HCT116 (cell line): ENCODE results near the gene SDF2. TPM values are rescaled to one million over a fixed set of nuclear protein-coding genes. Genes with fewer than 3 reads are reported as not detected.

Source experiments
- ATAC-seq: fragments of 200-7000 bp; cut with Tn5 transposase; 2 replicates; pipeline ENCODE4 v1.9.1; 2020; ENCODE audit warnings: mild to moderate bottlenecking, moderate library complexity
- BruUV-seq: library from RNA; stranded (reverse); fragments of 400-500 nt; replicated peaks from 2 replicates; lab custom pipeline; 2021; lab: Mats Ljungman, UMichigan
- CTCF ChIA-PET: fragments of 300-600 bp; sonication (Branson Sonifier 250); formaldehyde crosslinking; loops from one replicate; lab custom pipeline; 2021; ENCODE audit warnings: antibody characterized with exemption; lab: Charles Lee
- POLR2A ChIA-PET: fragments of 300-600, 350-600 bp; sonication (Branson Sonifier 250); formaldehyde crosslinking; loops from one replicate; lab custom pipeline; 2021; ENCODE audit warnings: antibody characterized with exemption; lab: Charles Lee
- RAD21 ChIA-PET, 2 experiments: fragments of 300-600 bp; sonication (Branson Sonifier 250); formaldehyde crosslinking; loops; one replicate each; lab custom pipeline; 2023; ENCODE audit warnings: low total read pairs in 2 of 2; ENCODE audit not compliant: uncharacterized antibody in 2 of 2, unreplicated experiment in 2 of 2, low non-redundant PET in 1 of 2; lab: Charles Lee
- DNase-seq: peaks from one replicate; pipeline ENCODE4 v3.0.0-alpha.2; 2010; ENCODE audit warnings: low read depth, low spot score
- H2AFZ ChIP-seq: fragments of 200-600 bp; shearing (Covaris generic), sonication (generic); 2 replicates; pipeline ENCODE4 v1.6.1; 2017; ENCODE audit warnings: low read depth, mixed run types, mixed read lengths, antibody characterized with exemption, low read length; ENCODE audit not compliant: poor library complexity, severe bottlenecking
- H3K27ac ChIP-seq: 2 replicates; pipeline ENCODE4 v1.5.1; 2012; ENCODE audit warnings: low read depth, low read length
- H3K27me3 ChIP-seq: fragments of 200-600 bp; sonication (generic); 2 replicates; pipeline ENCODE4 v1.6.1; 2016; ENCODE audit warnings: mixed run types, low read length, mixed read lengths; ENCODE audit not compliant: insufficient read depth
- H3K36me3 ChIP-seq, 2 experiments: fragments of 200-500 bp in 1 of 2; fragments of 200-600 bp in 1 of 2; sonication (Bioruptor generic) in 1 of 2; sonication (generic) in 1 of 2; 2 replicates each; pipeline versions ENCODE4 v1.5.1 to v1.6.1; 2014 to 2016; ENCODE audit warnings: low read length in 2 of 2, inconsistent platforms in 1 of 2, mixed read lengths in 1 of 2, mixed run types in 1 of 2; ENCODE audit not compliant: insufficient read depth in 2 of 2, control insufficient read depth in 1 of 2
- H3K4me1 ChIP-seq, 2 experiments: fragments of 200-600 bp in 1 of 2; sonication (generic) in 1 of 2; 2 replicates each; pipeline versions ENCODE4 v1.5.1 to v1.6.1; 2012 to 2017; ENCODE audit warnings: low read length in 2 of 2, inconsistent platforms in 1 of 2, mild to moderate bottlenecking in 1 of 2, mixed read lengths in 1 of 2, mixed run types in 1 of 2, moderate library complexity in 1 of 2; ENCODE audit not compliant: insufficient read depth in 2 of 2, control insufficient read depth in 1 of 2
- H3K4me2 ChIP-seq: fragments of 200-600 bp; sonication (generic); 2 replicates; pipeline ENCODE4 v1.6.1; 2017; ENCODE audit warnings: mixed run types, low read length, mixed read lengths
- H3K4me3 ChIP-seq, 2 experiments: fragments of 200-600 bp in 1 of 2; sonication (generic) in 1 of 2; replicated peaks in 1 of 2; 2 replicates each; pipeline ENCODE4 v1.5.1; 2011 to 2016; ENCODE audit warnings: low read length in 2 of 2, control low read depth in 1 of 2, low read depth in 1 of 2, mild to moderate bottlenecking in 1 of 2, mixed read lengths in 1 of 2, mixed run types in 1 of 2
- H3K79me2 ChIP-seq: fragments of 200-600 bp; sonication (generic); 2 replicates; pipeline ENCODE4 v1.6.1; 2017; ENCODE audit warnings: mild to moderate bottlenecking, mixed run types, low read length, moderate library complexity, mixed read lengths; ENCODE audit not compliant: insufficient read depth
- H3K9ac ChIP-seq: fragments of 200-600 bp; sonication (generic); 2 replicates; pipeline ENCODE4 v1.6.1; 2016; ENCODE audit warnings: low read length, mixed read lengths
- H3K9me2 ChIP-seq: fragments of 200-600 bp; sonication (generic), shearing (Covaris generic); 2 replicates; pipeline ENCODE4 v1.6.1; 2017; ENCODE audit warnings: mixed run types, mild to moderate bottlenecking, moderate library complexity; ENCODE audit not compliant: insufficient read depth
- H3K9me3 ChIP-seq, 2 experiments: fragments of 200-500 bp in 1 of 2; fragments of 200-600 bp in 1 of 2; sonication (Bioruptor generic) in 1 of 2; sonication (generic) in 1 of 2; 2 replicates each; pipeline ENCODE4 v1.6.1; 2014 to 2017; ENCODE audit warnings: low read length in 2 of 2, mixed read lengths in 2 of 2, inconsistent platforms in 1 of 2, low read depth in 1 of 2, mild to moderate bottlenecking in 1 of 2, mixed run types in 1 of 2, moderate library complexity in 1 of 2; ENCODE audit not compliant: control insufficient read depth in 1 of 2, insufficient read depth in 1 of 2
- H4K20me1 ChIP-seq: fragments of 200-600 bp; sonication (generic), shearing (Covaris generic); 2 replicates; pipeline ENCODE4 v1.6.1; 2017; ENCODE audit warnings: mixed run types, mild to moderate bottlenecking, moderate library complexity; ENCODE audit not compliant: insufficient read depth
- ATF3 ChIP-seq: IDR thresholded peaks from 2 replicates; pipeline ENCODE4 v1.6.1; 2012
- CBX3 ChIP-seq: IDR thresholded peaks from 2 replicates; pipeline ENCODE4 v1.6.1; 2012; ENCODE audit warnings: low read depth
- CTCF ChIP-seq, 3 experiments: fragments of 200-600 bp in 1 of 3; sonication (generic) in 1 of 3; IDR thresholded peaks in 2 of 3; conservative IDR thresholded peaks in 1 of 3; 2 replicates each; pipeline ENCODE4 v1.5.1; 2012 to 2017; ENCODE audit warnings: low read depth in 2 of 3, low read length in 2 of 3, antibody characterized with exemption in 1 of 3, borderline replicate concordance in 1 of 3, control low read depth in 1 of 3, mild to moderate bottlenecking in 1 of 3, mixed read lengths in 1 of 3, mixed run types in 1 of 3, moderate library complexity in 1 of 3; ENCODE audit not compliant: insufficient read depth in 1 of 3
- EGR1 ChIP-seq: IDR thresholded peaks from 2 replicates; pipeline ENCODE4 v1.6.1; 2012; ENCODE audit warnings: low read depth
- ELF1 ChIP-seq: IDR thresholded peaks from 2 replicates; pipeline ENCODE4 v1.6.1; 2012; ENCODE audit warnings: low read depth, borderline replicate concordance
- EZH2 ChIP-seq: fragments of 200-600 bp; sonication (generic); IDR thresholded peaks from 2 replicates; pipeline ENCODE4 v1.6.1; 2017; ENCODE audit warnings: antibody characterized with exemption, mixed run types
- EZH2phosphoT487 ChIP-seq: fragments of 200-600 bp; IDR thresholded peaks from 2 replicates; pipeline ENCODE4 v1.6.1; 2018; ENCODE audit warnings: antibody characterized with exemption, borderline replicate concordance
- FOSL1 ChIP-seq: IDR thresholded peaks from 2 replicates; pipeline ENCODE4 v1.6.1; 2012; ENCODE audit warnings: low read depth
- MAX ChIP-seq: IDR thresholded peaks from 2 replicates; pipeline ENCODE4 v1.6.1; 2012
- SIN3A ChIP-seq: IDR thresholded peaks from 2 replicates; pipeline ENCODE4 v1.6.1; 2012; ENCODE audit warnings: low read depth
- SRF ChIP-seq: IDR thresholded peaks from 2 replicates; pipeline ENCODE4 v1.6.1; 2012; ENCODE audit warnings: low read depth
- TCF7L2 ChIP-seq: IDR thresholded peaks from 2 replicates; pipeline ENCODE4 v1.7.0; 2011; ENCODE audit warnings: borderline replicate concordance, inconsistent platforms; ENCODE audit not compliant: insufficient read depth, insufficient read length; ENCODE audit errors: extremely low read depth
- ZBTB33 ChIP-seq: IDR thresholded peaks from 2 replicates; pipeline ENCODE4 v1.6.1; 2011; ENCODE audit warnings: mild to moderate bottlenecking, low read length, moderate library complexity; ENCODE audit not compliant: insufficient replicate concordance; ENCODE audit errors: extremely low read depth
- ZFX ChIP-seq: fragments of 450-650 bp; IDR thresholded peaks from 2 replicates; pipeline ENCODE4 v1.6.1; 2017
- ZNF274 ChIP-seq: fragments of 200-500 bp; sonication (Bioruptor generic); IDR thresholded peaks from 2 replicates; pipeline ENCODE4 v1.6.1; 2014; ENCODE audit warnings: mild to moderate bottlenecking, low read depth, low read length, inconsistent platforms
- intact Hi-C: fragments of 100-400 bp; cut with micrococcal nuclease; formaldehyde crosslinking; loops from 2 replicates; pipeline ENCODE4 v1.10.0; 2022
- total RNA-seq: library from RNA; stranded (reverse); gene quantifications from one replicate; pipeline ENCODE4 v1.2.1, GENCODE V29; 2021; ENCODE audit not compliant: unreplicated experiment

The SDF2 gene
- total RNA-seq, 1 experiment from 2014 or later, result 41.3 TPM

GRCh38 chr17:28688481-28688880 is 26.8 kb upstream of the SDF2 start:
- BruUV-seq, result no TSS peak
- Histone ChIP-seq H3K79me2 (no peaks in the 10 kb centered on the region), H3K4me1 (no peaks in the 10 kb centered on the region), H3K9ac (no peak overlapping the region), H3K9me2 (no peaks in the 10 kb centered on the region), H3K27me3 (no peaks in the 10 kb centered on the region), H3K27ac (no peak overlapping the region), H3K9me3 (no peaks in the 10 kb centered on the region), H2AFZ (no peak overlapping the region), H3K4me2 (no peak overlapping the region), H4K20me1 (no peaks in the 10 kb centered on the region), H3K36me3 (peaks cover 70 to 71% of the 10 kb centered on the region in 2 experiments), H3K4me3 (no peak overlapping the region)
- ATAC-seq (no peak), DNase-seq (no peak)
- TF ChIP-seq MAX (no peak), ELF1 (no peak), ATF3 (no peak), SRF (no peak), TCF7L2 (no peak), CTCF (IDR thresholded peaks at IDR 0.05 in 2 of 3, conservative IDR thresholded peaks at IDR 0.05 in 1 of 3; ENCODE audit: borderline replicate concordance in 1 of 3, insufficient read depth in 1 of 3, low read depth in 2 of 3, low read length in 2 of 3) (no peak), FOSL1 (no peak), SIN3A (no peak), ZBTB33 (no peak), EZH2 (no peak), CBX3 (no peak), EGR1 (no peak), ZFX (no peak), EZH2phosphoT487 (no peak), ZNF274 (no peak)
- CTCF ChIA-PET, result interaction anchor here (0.7 kb wide), 1 partner anchor 429 kb away, joined by 4 read pairs; no protein-coding TSS in a partner anchor
- RAD21 ChIA-PET, result no interaction called here
- intact Hi-C loops, result no loop called here
- POLR2A ChIA-PET, result no interaction called here
